Osteoblast (primary cell): ENCODE measurements around the gene ZBED1. TPM values are rescaled to one million over a fixed set of nuclear protein-coding genes. Genes with fewer than 3 reads are reported as not detected.
"Not testable (repeated sequence)": the region's sequence is repeated elsewhere in the genome, so short reads cannot be mapped to it uniquely, and the experiment has no call there.

Source experiments
- DNase-seq: peaks from one replicate; pipeline ENCODE4 v3.0.0; 2011; ENCODE audit warnings: low spot score, mixed read lengths; ENCODE audit not compliant: insufficient read length; ENCODE audit errors: missing footprints
- H2AFZ ChIP-seq: 2 replicates; pipeline ENCODE4 v1.6.0; 2011; ENCODE audit warnings: mild to moderate bottlenecking, low read length
- H3K27ac ChIP-seq: 2 replicates; pipeline ENCODE4 v1.5.1; 2011; ENCODE audit warnings: mild to moderate bottlenecking, low read depth, low read length, moderate library complexity
- H3K27me3 ChIP-seq: 2 replicates; pipeline ENCODE4 v1.6.0; 2012; ENCODE audit warnings: mild to moderate bottlenecking, control low read depth, inconsistent platforms, low read length, moderate library complexity; ENCODE audit not compliant: insufficient read depth
- H3K36me3 ChIP-seq: 2 replicates; pipeline ENCODE4 v1.5.1; 2011; ENCODE audit warnings: mild to moderate bottlenecking, low read length, control low read depth, moderate library complexity; ENCODE audit not compliant: insufficient read depth
- H3K4me1 ChIP-seq: 2 replicates; pipeline ENCODE4 v1.5.1; 2011; ENCODE audit warnings: mild to moderate bottlenecking, low read length, control low read depth, moderate library complexity; ENCODE audit not compliant: insufficient read depth
- H3K4me2 ChIP-seq: 2 replicates; pipeline ENCODE4 v1.6.0; 2011; ENCODE audit warnings: mild to moderate bottlenecking, low read length; ENCODE audit not compliant: insufficient read depth
- H3K4me3 ChIP-seq: fragments of 200-600 bp; sonication (generic); 3 replicates; pipeline ENCODE4 v1.5.1; 2012; ENCODE audit warnings: mild to moderate bottlenecking, low read length, inconsistent platforms; ENCODE audit not compliant: insufficient read depth
- H3K79me2 ChIP-seq: 2 replicates; pipeline ENCODE4 v1.6.0; 2012; ENCODE audit warnings: mild to moderate bottlenecking, low read length, control low read depth, inconsistent platforms; ENCODE audit not compliant: insufficient read depth
- H3K9me3 ChIP-seq: 2 replicates; pipeline ENCODE4 v1.5.1; 2011; ENCODE audit warnings: low read depth, low read length, control low read depth
- H4K20me1 ChIP-seq: 2 replicates; pipeline ENCODE4 v1.6.0; 2012; ENCODE audit warnings: mild to moderate bottlenecking, low read length, control low read depth; ENCODE audit not compliant: insufficient read depth
- total RNA-seq: library from RNA; depleted of rRNA; stranded (reverse); fragments of >200 nt; gene quantifications from 2 replicates; pipeline ENCODE4 v1.2.3, GENCODE V29; 2012
- TF ChIP-seq, protein P1 (sequence below): IDR thresholded peaks from 2 replicates; pipeline ENCODE4 v1.5.1; 2011; ENCODE audit warnings: mild to moderate bottlenecking, low read depth, low read length, moderate library complexity; ENCODE audit errors: extremely low read depth

The ZBED1 gene
- total RNA-seq, 1 donor = 57.2 TPM

- H3K27ac ChIP-seq = no peak overlapping the region
- peaks cover 3% of the 10 kb centered on the region for H3K27me3 ChIP-seq
- no peak overlapping the region for H3K4me2 ChIP-seq
- H3K79me2 ChIP-seq = no peaks in the 10 kb centered on the region
- no peaks in the 10 kb centered on the region for H3K9me3 ChIP-seq
- H3K4me1 ChIP-seq = no peaks in the 10 kb centered on the region
- H3K4me3 ChIP-seq = no peak overlapping the region
- DNase-seq = no peak
- no peak overlapping the region for H2AFZ ChIP-seq
- no peaks in the 10 kb centered on the region for H4K20me1 ChIP-seq
- TF ChIP-seq, protein P1, sequence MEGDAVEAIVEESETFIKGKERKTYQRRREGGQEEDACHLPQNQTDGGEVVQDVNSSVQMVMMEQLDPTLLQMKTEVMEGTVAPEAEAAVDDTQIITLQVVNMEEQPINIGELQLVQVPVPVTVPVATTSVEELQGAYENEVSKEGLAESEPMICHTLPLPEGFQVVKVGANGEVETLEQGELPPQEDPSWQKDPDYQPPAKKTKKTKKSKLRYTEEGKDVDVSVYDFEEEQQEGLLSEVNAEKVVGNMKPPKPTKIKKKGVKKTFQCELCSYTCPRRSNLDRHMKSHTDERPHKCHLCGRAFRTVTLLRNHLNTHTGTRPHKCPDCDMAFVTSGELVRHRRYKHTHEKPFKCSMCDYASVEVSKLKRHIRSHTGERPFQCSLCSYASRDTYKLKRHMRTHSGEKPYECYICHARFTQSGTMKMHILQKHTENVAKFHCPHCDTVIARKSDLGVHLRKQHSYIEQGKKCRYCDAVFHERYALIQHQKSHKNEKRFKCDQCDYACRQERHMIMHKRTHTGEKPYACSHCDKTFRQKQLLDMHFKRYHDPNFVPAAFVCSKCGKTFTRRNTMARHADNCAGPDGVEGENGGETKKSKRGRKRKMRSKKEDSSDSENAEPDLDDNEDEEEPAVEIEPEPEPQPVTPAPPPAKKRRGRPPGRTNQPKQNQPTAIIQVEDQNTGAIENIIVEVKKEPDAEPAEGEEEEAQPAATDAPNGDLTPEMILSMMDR = no peak
- no peaks in the 10 kb centered on the region for H3K36me3 ChIP-seq
Observed at GRCh38 chrX:2507196-2507595, 6.4 kb upstream of the ZBED1 start.

- H3K4me2 ChIP-seq, H3K27ac ChIP-seq, DNase-seq, H3K4me1 ChIP-seq, H3K79me2 ChIP-seq, H2AFZ ChIP-seq, H3K36me3 ChIP-seq, H3K27me3 ChIP-seq, H3K9me3 ChIP-seq, H4K20me1 ChIP-seq, H3K4me3 ChIP-seq: not testable (repeated sequence)
Observed at GRCh38 chrX:2505341-2505740, 4.6 kb upstream of the ZBED1 start.

GRCh38 chrX:2504706-2505332, 4.0 kb upstream of the ZBED1 start:
- H2AFZ ChIP-seq = no peak overlapping the region
- no peak overlapping the region for H3K4me3 ChIP-seq
- TF ChIP-seq, protein P1 = no peak

GRCh38 chrX:2503591-2504500, 3.1 kb upstream of the ZBED1 start:
- Histone ChIP-seq H2AFZ (no peak overlapping the region), H3K4me3 (no peak overlapping the region), H3K4me1 (peaks cover 11% of the 10 kb centered on the region), H3K4me2 (no peak overlapping the region), H3K9me3 (no peaks in the 10 kb centered on the region), H3K79me2 (peaks cover 15% of the 10 kb centered on the region), H3K27ac (no peak overlapping the region), H3K36me3 (no peaks in the 10 kb centered on the region), H3K27me3 (no peaks in the 10 kb centered on the region), H4K20me1 (peaks cover 4% of the 10 kb centered on the region)
- TF ChIP-seq, protein P1 = no peak
- DNase-seq = no peak

More at GRCh38 chrX:2504706-2505332, 4.0 kb upstream of the ZBED1 start:
- Histone ChIP-seq H3K27ac (no peak overlapping the region), H3K27me3 (no peaks in the 10 kb centered on the region), H3K36me3 (no peaks in the 10 kb centered on the region), H4K20me1 (peaks cover under 1% of the 10 kb centered on the region), H3K4me2 (no peak overlapping the region), H3K9me3 (no peaks in the 10 kb centered on the region), H3K4me1 (peaks cover 1% of the 10 kb centered on the region), H3K79me2 (peaks cover 6% of the 10 kb centered on the region)
- no peak for DNase-seq
